HG03060 (cell line): ENCODE data around the gene ANXA2R.
"Not testable (repeated sequence)": the region's sequence is repeated elsewhere in the genome, so short reads cannot be mapped to it uniquely, and the experiment has no call there.

Experiments used
- ATAC-seq: cut with Tn5 transposase; IDR thresholded peaks from one replicate; pipeline ENCODE4 v1.9.1; 2021; ENCODE audit warnings: low read depth, moderate number of reproducible peaks; ENCODE audit not compliant: unreplicated experiment

Gene ANXA2R, protein sequence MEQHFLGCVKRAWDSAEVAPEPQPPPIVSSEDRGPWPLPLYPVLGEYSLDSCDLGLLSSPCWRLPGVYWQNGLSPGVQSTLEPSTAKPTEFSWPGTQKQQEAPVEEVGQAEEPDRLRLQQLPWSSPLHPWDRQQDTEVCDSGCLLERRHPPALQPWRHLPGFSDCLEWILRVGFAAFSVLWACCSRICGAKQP

DNA sequence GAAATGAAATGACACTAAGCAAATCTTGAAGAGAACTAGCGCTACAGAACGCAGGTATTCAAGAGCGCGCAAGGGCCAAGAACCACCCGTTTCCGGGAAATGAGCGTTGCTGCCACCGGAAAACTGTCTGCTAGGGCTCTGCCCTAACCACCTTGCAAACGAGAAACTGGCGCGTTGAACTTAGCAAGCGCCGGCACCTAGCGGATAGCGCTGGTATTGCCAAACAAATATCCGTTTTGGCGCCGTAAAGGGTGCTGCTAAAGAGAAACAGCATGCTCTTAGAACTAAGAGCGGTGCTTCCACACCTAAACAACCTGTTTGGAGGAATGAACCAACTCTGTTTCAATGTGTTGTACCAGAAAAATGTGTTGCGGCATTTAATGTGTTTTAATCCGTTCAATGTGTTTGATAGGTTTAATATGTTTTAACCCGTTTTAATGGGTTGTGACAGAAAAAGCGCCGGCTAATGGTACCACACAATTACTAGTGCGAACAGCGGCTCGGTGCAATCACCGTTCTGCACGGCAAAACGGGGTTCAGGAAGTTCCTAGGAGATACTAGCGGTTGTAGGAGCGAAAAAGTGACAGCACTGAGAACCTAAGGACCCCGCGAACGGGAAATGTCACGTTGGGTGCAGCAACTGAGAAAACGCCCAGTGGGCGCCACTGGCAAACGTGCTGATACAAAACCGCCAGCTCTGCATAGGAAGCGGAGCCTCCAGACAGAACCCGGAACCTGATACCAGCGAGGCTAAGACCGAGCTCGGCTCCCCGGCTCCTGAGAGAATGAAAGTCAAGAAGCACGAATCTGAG, at the start of gene ANXA2R:
ANXA2R (minus strand) TSS at position 33 of the 812 bp plus-strand sequence. CDS start 273 bp downstream, outside the sequence.
- ATAC-seq: peak; percentile 26

DNA sequence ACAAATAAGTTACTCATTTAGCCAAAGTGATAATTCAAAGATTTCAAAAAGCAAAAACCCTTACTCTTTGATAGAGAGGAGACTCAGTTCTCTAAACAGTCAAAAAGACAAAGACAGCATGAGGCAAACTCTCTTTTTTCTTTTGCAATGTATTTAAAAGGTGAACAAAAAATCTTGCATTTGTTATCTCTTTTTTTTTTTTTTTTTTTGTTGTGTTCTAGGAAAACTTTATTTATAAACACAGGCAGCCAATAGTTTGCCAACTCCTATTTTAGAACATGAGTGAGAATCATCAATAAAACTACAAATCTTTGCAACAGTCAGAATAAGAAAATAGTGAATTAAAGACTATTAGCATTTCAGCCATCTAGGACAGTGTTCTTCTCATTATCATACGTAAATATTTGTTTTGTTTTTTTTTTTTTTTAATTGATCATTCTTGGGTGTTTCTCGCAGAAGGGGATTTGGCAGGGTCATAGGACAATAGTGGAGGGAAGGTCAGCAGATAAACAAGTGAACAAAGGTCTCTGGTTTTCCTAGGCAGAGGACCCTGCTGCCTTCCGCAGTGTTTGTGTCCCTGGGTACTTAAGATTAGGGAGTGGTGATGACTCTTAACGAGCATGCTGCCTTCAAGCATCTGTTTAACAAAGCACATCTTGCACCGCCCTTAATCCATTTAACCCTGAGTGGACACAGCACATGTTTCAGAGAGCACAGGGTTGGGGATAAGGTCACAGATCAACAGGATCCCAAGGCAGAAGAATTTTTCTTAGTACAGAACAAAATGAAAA, 46.2 kb upstream of the ANXA2R start:
- ATAC-seq: not testable (repeated sequence)

DNA sequence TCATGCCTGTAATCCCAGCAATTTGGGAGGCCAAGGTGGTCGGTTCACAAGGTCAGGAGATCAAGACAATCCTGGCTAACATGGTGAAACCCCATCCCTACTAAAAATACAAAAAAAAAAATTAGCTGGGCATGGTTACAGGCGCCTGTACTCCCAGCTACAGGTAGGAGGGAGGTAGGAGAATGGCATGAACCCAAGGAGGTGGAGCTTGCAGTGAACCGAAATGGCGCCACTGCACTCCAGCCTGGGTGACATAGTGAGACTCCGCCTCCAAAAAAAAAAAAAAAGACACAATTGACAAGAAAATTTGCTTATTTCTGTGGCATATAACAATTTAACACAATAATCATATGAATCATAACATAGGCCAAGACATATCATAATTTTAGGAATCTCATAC, 45.3 kb upstream of the ANXA2R start:
- no peak for ATAC-seq

DNA sequence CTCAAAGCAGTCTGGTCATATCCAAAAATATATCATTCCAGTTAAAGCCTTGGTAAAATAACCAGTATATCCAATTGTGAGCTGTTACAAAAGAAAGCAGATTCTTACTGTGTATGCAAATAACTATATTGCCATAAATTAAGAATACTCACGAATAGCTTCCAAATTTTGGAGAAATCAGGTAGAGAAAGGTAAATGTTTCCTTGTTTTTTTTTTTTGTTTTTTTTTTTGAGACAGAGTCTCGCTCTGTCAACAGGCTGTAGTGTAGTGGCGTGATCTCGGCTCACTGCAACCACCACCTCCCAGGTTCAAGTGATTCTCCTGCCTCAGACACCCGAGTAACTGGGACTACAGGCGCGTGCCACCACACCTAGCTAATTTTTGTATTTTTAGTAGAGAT, 44.3 kb upstream of the ANXA2R start:
- ATAC-seq: not testable (repeated sequence)

DNA sequence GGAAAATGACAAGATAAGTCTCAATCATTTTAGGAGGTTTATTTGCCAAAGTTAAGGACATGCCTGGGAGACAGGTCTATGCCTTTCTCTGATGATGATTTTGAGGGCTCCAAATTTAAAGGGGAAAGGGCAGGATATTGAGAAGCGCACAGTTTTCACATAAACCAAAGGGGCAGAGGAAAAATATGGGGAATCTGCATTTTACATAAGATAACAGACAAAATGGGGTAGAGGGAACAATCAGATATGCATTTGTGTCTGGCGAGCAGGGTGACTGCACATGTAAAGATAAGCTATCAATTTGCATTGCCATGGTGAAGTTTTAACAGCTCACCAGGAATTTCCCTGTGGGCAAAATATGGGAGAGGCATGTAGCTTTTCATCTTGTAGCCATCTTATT, 41.2 kb upstream of the ANXA2R start:
- ATAC-seq: not testable (repeated sequence)

DNA sequence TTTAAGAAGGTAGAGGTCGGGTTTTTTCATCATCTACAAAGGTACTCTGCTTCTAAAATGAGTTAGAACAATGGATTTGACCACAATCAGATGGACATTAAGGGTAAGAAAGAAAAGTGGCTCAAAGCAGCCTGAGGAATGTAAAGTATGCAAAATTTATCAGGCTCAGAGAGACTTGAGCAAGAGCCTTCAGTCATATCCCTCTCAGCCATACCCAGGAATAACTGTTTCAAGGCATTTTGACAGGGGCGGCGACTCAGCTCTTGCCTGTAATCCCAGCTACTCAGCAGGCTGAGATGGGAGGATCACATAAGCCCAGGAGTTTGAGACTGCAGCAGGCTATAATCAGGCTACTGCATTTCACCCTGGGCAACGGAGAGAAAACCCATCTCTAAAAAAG, 38.8 kb upstream of the ANXA2R start:
- no peak for ATAC-seq

DNA sequence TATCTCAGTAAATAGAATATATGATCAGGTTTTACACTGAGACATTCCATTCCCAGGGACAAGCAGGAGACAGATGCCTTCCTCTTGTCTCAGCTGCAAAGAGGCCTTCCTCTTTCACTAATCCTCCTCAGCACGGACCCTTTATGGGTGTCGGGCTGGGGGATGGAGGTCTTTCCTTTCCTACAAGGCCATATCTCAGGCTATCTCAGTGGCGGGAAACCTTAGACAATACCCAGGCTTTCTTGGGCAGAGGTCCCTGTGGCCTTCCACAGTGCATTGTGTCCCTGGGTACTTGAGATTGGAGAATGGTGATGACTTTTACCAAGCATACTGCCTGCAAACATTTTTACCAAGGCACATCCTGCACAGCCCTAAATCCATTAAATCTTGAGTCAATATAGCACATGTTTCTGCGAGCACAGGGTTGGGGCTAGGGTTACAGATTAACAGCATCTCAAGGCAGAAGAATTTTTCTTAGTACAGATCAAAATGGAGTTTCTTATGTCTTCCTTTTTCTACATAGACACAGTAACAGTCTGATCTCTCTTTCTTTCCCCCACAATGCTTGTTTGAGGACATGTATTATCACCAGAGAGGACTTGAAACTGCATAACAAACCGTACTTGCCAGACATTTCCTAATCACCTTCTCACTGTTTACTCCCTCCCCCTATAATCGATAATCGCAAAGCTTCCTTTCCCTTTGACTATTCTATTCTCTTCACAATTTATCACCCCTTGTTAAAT, 37.5 kb upstream of the ANXA2R start:
- not testable (repeated sequence) for ATAC-seq

DNA sequence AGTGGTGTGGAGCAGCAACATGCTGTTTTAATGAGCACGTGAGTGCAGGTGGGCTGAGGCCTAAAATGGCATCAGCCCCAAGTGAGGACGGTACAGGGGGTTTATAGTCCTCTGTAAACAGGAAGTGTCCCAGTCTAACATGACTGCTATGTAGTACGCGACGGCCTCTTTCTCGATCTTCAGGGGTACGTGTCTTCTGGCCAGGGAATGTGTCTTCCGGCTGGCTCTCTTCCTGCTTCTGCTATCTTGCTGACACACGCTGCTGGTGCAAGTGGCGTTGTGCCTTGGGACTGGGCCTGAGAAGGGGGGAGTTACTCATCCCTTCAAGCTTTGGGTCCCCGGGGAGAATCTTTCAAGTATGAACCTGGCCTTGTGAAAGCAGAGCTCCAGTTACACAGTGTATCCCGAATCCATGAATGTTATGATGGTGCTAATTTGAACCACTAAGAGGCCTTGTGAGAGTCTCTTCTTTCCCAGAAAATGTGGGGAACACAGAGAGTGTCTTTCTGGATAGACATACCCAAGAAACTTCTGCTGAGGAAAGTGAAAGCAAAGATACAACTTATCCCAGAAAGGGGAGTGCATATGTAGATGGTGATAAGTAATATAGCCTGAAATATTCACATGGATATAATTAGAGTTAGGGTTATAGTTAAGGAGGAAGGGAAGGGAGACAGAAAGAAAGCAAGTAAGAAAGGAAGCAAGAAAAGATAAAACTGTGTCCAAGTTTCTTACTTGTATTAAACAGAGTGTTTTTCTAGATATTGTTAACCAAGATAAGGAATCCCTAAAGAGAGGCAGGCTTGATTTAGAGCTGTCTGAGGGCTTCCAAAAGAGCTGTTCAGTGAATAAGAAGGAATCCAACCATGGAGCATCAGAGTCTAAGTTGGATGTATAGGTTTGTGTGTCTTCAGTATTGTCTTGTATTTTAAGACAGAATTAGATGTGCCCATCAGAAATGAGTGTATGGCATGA, 35.5 kb upstream of the ANXA2R start:
- ATAC-seq: no peak

DNA sequence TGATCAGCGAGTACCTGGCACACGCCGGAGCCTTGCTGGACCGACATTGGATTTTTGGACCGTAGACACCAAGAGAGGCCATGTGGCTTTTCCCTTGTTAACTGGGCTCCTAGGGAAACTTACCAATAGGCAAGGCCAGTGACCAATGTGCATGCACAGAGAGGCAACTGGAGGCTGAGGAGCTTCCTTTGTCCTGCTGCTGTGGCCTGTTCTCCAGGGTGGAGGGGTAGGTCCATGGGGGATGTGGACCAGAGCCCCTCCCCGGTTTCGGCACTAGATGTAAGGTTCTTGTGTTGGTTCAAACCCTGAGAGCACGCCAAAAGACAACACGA, 34.8 kb upstream of the ANXA2R start:
- ATAC-seq: no peak

DNA sequence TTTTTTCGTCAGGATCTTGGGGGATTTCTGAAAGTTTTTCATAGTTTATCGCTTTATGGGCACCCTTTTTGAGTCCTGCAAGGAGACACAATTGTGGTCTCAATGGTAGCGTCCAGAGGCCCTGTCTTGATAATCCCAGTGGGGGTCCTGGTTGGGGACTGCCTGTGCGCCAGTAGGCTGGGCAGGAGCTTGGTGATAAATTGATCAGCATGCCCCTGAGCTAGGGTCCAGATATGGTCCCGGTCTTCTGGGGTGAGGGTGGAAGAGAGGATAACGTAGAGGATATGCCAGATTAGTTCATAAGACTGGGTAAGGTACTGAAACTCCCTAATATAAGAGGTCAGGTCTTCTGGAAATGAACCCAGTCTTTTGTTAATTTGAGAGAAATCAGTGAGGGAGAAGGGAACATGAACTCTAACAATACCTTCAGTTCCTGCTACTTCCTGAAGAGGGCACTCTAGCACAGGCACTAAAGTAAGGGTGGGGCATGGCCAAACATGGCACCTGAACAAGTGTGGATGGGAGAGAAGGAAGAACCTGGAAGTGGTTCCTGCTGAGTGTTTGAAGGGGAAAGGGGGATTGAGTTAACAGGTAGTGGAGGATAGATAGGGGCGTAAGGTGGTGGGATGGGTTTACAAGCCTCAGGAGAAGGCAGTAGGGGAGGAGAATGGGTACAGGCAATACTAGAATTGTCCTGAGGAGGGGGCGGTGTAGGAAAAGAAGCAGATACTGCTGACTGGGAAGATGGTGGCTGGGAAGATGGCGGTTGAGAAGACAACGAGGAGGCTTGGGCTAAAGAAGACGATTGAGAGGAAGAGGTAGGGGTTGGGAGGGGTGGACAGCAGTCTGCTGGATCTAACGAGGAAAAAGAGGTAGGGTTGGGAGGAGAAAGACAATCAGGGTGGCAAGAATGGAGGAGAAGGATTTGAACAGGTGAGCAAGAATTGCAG, 33.8 kb upstream of the ANXA2R start:
- ATAC-seq: no peak

DNA sequence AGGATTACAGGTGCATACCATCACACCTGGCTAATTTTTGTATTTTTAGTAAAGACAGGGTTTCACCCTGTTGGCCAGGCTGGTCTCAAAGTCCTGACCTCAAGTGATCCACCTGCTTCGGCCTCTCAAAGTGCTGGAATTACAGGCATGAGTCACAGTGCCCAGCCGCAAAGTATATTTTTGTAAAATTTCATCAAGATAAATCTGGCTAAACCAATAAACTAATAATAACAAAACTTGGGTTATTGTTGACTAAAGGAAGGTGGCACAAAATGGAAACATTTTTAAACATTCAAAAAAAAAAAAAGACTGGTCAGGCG, 29.2 kb upstream of the ANXA2R start:
- not testable (repeated sequence) for ATAC-seq

DNA sequence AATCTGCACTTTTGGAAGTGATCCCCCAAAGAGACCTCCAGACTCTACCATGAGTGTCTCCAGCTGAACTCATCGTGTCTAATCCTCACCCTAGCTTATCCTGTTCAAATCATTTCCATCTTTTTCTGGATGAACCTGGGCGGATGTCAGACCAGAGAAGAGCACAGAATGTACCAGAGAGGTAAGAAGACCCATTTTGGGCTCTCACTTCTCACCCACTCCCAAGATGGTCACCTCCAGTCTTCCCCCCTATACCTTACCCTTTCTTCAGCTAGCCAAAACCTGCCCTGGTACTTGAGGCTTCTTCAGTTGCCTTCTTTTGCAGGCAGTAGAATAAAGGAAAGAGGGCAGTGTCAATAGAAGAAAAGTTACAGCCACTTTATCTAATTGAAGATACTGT, 27.9 kb upstream of the ANXA2R start:
- ATAC-seq: no peak

DNA sequence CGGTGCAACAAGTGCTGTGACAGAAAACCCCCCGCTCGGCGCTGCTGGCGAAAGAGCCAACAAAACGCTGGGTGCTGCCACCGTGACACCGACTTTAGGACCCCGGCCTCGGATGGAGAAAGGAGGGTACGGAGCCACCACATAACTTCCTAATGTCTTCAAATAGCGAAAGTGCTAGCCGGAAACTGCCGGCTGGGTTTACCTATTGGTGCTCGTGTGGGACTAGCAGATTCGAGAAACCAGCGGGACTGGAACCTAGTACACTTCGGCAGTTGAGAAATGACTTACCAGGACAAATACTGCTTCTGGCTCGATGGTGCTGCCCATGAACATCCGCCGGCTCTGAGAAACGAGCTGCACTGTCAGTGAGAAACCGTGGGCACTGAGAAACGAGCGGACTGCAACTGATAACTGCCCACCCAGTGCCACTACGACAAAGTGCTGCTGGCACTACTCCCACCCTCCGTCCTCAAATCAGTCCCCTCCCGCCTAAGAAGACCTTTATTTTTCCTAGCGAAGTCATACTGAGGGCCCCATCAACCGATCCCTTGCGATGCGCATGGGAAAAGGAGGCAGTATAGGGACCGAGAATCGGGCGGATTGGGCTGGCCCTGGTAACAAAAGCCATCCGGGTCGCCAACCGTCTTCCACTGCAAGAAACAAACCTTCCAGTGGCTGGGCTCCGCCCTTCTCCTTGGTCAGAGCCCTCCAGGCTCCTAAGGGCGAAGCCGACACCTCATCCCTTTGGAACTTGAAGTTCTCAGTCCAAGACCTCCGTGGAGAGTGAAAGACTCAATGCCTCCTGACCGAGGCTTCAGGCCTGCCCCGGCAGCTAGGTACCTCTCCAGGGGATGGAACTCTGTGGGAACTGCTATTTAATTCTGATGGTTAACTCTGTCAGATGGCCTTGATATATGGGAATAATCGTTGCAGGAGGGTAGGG, 27.0 kb upstream of the ANXA2R start:
- no peak for ATAC-seq

DNA sequence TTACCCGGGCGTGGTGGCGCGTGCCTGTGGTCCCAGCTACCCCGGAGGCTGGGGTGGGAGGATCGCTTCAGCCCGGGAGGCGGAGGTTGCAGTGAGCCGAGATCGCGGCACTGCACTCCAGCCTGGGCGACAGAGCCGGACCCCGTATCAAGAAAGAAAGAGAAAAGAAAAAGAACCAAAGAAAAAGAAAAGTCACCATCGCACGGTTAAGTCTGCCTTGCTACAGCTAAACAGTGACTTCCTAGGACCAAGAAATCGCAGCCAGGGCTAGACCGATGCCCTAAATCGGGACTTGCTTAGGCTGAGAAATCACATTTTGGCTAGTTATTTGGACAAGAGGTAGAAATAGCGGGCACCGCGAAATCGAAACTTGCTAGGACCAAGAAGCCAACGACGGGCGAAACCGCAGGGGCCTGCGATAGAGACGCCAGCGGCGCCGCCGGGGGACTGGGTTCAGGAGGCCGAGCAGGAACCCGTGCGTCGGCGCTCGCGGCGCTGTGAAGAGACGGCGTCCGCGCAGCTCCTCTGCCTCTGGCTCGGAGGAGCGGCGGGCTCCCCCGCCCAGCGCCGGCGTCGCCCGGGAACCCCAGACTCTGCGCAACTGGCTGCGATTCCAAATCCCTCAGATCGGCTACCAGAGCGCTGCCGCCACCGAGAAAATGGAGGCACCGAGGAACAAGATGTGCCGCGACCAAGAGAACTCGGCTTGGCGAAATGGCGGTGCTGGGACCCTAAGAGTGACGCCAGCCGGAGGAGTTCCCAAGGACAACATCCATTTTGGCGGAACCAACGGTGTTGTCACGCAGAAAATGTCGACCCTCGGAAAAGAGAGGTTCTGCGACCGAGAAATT, 26.1 kb upstream of the ANXA2R start:
- no peak for ATAC-seq

DNA sequence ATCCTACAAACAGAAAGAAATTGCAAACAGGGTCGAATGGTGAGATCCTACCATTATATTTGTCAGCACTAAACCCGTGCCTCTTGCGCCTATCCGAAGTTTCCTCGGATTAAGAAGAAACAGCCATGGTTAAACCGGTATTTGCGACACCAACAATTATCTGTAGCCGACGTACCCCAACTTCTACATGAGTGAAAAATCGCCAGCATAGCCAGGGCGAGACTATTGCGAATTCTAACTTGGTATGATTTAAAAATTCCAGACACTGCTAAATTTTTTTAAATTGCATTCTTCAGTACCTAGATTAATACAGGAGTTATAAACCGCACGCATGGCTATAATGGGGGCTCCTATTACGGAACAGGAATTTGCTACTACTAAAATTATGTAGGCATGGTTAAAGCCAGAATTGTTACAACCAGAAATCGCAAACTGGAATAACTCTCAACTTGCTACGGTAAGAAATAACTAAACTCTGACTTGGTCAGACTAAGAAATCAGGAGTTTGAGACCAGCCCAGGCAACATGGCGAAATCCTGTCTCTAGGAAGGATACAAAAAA, 25.3 kb upstream of the ANXA2R start:
- ATAC-seq: no peak

DNA sequence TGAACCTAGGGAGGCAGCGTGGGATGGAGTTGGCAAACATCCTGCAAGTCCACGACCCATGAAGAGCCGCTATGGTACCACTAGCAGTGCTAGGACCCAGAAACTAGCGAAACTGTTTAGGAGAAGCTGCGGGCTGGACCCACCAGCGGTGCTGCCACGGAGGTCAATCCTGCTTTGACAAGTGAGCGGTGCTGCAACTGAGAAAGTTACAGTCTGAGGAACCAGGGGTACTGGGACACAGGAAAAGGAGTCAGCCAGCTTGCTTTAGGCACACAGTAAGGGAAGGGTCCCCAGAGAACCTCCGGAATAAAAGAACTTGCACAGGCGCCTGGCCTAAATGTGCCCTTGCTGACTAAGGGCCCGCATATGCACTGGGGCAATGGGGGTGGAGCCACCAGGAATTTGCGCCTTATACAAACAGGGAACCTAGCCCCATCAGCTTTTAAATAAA, 23.6 kb upstream of the ANXA2R start:
- ATAC-seq: no peak
